ENCODE results near the gene FNDC11. TPM values are rescaled to one million over a fixed set of nuclear protein-coding genes. Genes with fewer than 3 reads are reported as not detected.

The FNDC11 gene
- total and polyA plus RNA-seq, 8 donors = 0.23 to 0.84 (median 0.67) TPM

DNA sequence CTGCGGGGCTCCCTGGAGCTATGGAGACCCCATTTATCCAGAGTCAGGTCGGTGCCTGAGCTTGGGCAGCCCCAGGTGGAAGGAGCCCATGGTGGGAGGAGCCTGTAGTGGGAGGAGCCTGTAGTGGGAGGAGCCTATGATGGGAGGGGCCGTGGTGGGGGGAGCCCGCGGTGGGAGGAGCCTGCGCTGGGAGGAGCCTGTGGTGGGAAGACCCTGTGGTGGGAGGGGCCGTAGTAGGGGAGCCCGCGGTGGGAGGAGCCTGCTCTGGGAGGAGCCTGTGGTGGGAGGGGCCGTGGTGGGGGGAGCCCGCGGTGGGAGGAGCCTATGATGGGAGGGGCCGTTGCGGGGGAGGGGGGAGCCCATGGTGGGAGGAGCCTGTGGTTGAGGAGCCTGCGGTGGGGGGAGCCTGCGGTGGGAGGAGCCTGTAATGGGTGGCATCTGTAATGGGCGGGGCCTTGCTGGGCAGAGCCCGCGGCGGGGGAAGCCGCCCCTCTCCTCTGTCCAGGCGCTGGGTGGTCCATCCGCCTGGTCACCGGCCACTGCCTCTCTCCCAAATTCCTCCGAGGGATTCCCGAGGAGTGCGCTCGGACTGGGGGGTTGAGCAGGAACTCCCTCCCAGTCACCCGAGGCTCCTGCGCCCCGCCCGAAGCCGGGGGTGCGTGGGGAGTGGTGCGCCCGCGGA lies 567 bp upstream of the FNDC11 start:
- intact Hi-C loops (cut with DNase I) = no loop called here
- TF ChIP-seq, protein P1, sequence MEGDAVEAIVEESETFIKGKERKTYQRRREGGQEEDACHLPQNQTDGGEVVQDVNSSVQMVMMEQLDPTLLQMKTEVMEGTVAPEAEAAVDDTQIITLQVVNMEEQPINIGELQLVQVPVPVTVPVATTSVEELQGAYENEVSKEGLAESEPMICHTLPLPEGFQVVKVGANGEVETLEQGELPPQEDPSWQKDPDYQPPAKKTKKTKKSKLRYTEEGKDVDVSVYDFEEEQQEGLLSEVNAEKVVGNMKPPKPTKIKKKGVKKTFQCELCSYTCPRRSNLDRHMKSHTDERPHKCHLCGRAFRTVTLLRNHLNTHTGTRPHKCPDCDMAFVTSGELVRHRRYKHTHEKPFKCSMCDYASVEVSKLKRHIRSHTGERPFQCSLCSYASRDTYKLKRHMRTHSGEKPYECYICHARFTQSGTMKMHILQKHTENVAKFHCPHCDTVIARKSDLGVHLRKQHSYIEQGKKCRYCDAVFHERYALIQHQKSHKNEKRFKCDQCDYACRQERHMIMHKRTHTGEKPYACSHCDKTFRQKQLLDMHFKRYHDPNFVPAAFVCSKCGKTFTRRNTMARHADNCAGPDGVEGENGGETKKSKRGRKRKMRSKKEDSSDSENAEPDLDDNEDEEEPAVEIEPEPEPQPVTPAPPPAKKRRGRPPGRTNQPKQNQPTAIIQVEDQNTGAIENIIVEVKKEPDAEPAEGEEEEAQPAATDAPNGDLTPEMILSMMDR (IDR thresholded peaks at IDR 0.05) = no peak
- ATAC-seq (peak; percentile 89), DNase-seq (peak in 3 of 4 donors; percentile 69 to 91 (median 73))
- peak overlapping the region in 1 of 2 donors; percentile 23 for H3K27ac ChIP-seq
- H3K27me3 ChIP-seq = peaks cover 5 to 72% of the 10 kb centered on the region in 2 donors
- H3K4me1 ChIP-seq = peaks cover 0 to 12% of the 10 kb centered on the region in 2 donors
- H3K9me3 ChIP-seq = no peaks in the 10 kb centered on the region
- peaks cover 0 to 12% of the 10 kb centered on the region in 2 donors for H3K36me3 ChIP-seq
- H3K4me3 ChIP-seq = peak overlapping the region; percentile 50 to 59

GRCh38 chr20:63554361-63555278 lies 661 bp downstream of the FNDC11 start:
- Histone ChIP-seq H3K27ac (no peak overlapping the region), H3K9me3 (no peaks in the 10 kb centered on the region), H3K4me1 (peaks cover 0 to 12% of the 10 kb centered on the region in 2 donors), H3K27me3 (peaks cover 0 to 60% of the 10 kb centered on the region in 2 donors), H3K4me3 (peak overlapping the region in 1 of 2 donors; percentile 59), H3K36me3 (peaks cover 0 to 21% of the 10 kb centered on the region in 2 donors)
- ATAC-seq (no peak), DNase-seq (no peak)
- intact Hi-C loops (cut with DNase I) = no loop called here
- TF ChIP-seq, protein P1 (IDR thresholded peaks at IDR 0.05) = no peak

- Histone ChIP-seq H3K36me3 (peaks cover 0 to 33% of the 10 kb centered on the region in 2 donors), H3K27ac (no peak overlapping the region), H3K27me3 (peaks cover 0 to 49% of the 10 kb centered on the region in 2 donors), H3K9me3 (no peaks in the 10 kb centered on the region), H3K4me1 (peaks cover 0 to 12% of the 10 kb centered on the region in 2 donors), H3K4me3 (no peak overlapping the region)
- intact Hi-C loops (cut with DNase I) = no loop called here
- no peak for DNase-seq
- no peak for ATAC-seq
- TF ChIP-seq, protein P1 (IDR thresholded peaks at IDR 0.05) = no peak
These were observed 1.9 kb downstream of the FNDC11 start for GRCh38 chr20:63555661-63556381.

DNA sequence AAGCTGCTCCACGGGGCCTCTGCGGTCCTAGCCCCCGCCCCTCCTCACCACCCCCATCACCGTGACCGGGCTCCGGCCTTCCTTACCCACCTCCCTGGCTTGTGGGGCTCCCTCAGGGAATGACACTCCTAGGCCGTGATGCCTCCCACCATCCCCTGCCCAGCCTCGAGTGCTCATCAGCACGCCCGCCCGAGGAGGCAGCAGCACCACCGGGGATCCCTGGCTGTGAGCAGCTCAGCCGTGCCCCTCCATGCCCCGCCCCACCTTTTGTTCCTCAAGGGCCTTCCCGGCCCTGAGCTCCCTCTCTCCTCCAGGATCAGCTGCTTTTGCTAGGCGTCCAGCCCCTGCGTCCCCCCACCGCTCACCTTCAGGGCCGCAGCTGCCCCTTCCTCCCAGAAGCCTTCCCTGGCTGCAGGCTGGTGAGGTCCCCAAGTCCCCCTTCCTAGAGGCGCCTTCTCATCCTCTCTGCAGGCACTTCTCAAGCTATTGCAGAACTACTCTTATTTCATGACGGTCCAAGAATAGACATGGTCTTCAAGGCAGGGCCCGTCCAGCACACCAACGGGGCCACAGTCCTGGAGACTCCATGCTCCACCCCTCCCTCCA lies 3.0 kb downstream of the FNDC11 start:
- Histone ChIP-seq H3K36me3 (peaks cover 0 to 45% of the 10 kb centered on the region in 2 donors), H3K4me3 (no peak overlapping the region), H3K9me3 (no peaks in the 10 kb centered on the region), H3K27ac (no peak overlapping the region), H3K4me1 (peaks cover 0 to 12% of the 10 kb centered on the region in 2 donors), H3K27me3 (peaks cover 0 to 39% of the 10 kb centered on the region in 2 donors)
- no peak for ATAC-seq
- intact Hi-C loops (cut with DNase I) = no loop called here
- TF ChIP-seq, protein P1 (IDR thresholded peaks at IDR 0.05) = no peak
- DNase-seq = no peak
